CD8-positive, alpha-beta memory T cell (primary cell): Measurements from ENCODE around the gene PNPLA1. TPM values are rescaled to one million over a fixed set of nuclear protein-coding genes. Genes with fewer than 3 reads are reported as not detected.

Source experiments
- CTCF ChIA-PET: fragments of 350-600 bp; sonication (Branson Sonifier 250); formaldehyde crosslinking; loops from one replicate; lab custom pipeline; 2021; ENCODE audit warnings: antibody characterized with exemption; lab: Charles Lee
- POLR2A ChIA-PET: fragments of 350-600 bp; sonication (Branson Sonifier 250); formaldehyde crosslinking; loops from one replicate; lab custom pipeline; 2021; ENCODE audit warnings: antibody characterized with exemption; lab: Charles Lee
- DNase-seq, 5 donors: peaks; one replicate each; pipeline versions ENCODE4 v3.0.0 to v3.0.0-alpha.2; 2020 to 2022; ENCODE audit warnings: mixed read lengths in 1 of 5
- H3K27ac ChIP-seq: one replicate; pipeline ENCODE4 v1.7.0; 2013; ENCODE audit warnings: low read depth, mild to moderate bottlenecking, low read length, moderate library complexity
- H3K27me3 ChIP-seq: 2 replicates; pipeline ENCODE4 v1.7.0; 2013; ENCODE audit warnings: low read length, mild to moderate bottlenecking; ENCODE audit not compliant: insufficient read depth, poor library complexity, severe bottlenecking
- H3K36me3 ChIP-seq: 2 replicates; pipeline ENCODE4 v1.7.0; 2013; ENCODE audit warnings: mild to moderate bottlenecking, low read length, moderate library complexity; ENCODE audit not compliant: insufficient read depth
- H3K4me1 ChIP-seq: 2 replicates; pipeline ENCODE4 v1.7.0; 2013; ENCODE audit warnings: mild to moderate bottlenecking, low read length, moderate library complexity; ENCODE audit not compliant: insufficient read depth
- H3K4me3 ChIP-seq: 2 replicates; pipeline ENCODE4 v1.7.0; 2013; ENCODE audit warnings: mild to moderate bottlenecking, low read length
- H3K9me3 ChIP-seq: 2 replicates; pipeline ENCODE4 v1.7.0; 2013; ENCODE audit warnings: mild to moderate bottlenecking, low read length
- H3K27ac Mint-ChIP-seq, 8 donors: one replicate each; pipeline ENCODE4 v1.8.0; 2020 to 2021; ENCODE audit warnings: mixed read lengths in 8 of 8, mild to moderate bottlenecking in 6 of 8, inconsistent platforms in 3 of 8, moderate library complexity in 3 of 8
- H3K27me3 Mint-ChIP-seq, 2 donors: one replicate each; pipeline ENCODE4 v1.8.0; 2020 to 2021; ENCODE audit warnings: mixed read lengths in 2 of 2, mild to moderate bottlenecking in 1 of 2, moderate library complexity in 1 of 2
- H3K36me3 Mint-ChIP-seq, 3 donors: one replicate each; pipeline ENCODE4 v1.8.0; 2020 to 2021; ENCODE audit warnings: mixed read lengths in 3 of 3, inconsistent platforms in 1 of 3, mild to moderate bottlenecking in 1 of 3
- H3K4me1 Mint-ChIP-seq, 3 donors: one replicate each; pipeline ENCODE4 v1.8.0; 2020 to 2021; ENCODE audit warnings: mixed read lengths in 3 of 3, inconsistent platforms in 1 of 3, mild to moderate bottlenecking in 1 of 3
- H3K4me3 Mint-ChIP-seq, 7 donors: one replicate each; pipeline ENCODE4 v1.8.0; 2020 to 2021; ENCODE audit warnings: mixed read lengths in 7 of 7, mild to moderate bottlenecking in 6 of 7, moderate library complexity in 4 of 7, inconsistent platforms in 2 of 7
- H3K9me3 Mint-ChIP-seq, 5 donors: one replicate each; pipeline ENCODE4 v1.8.0; 2020 to 2022; ENCODE audit warnings: mixed read lengths in 5 of 5, mild to moderate bottlenecking in 3 of 5, moderate library complexity in 2 of 5, inconsistent platforms in 1 of 5
- polyA plus RNA-seq: library from polyadenylated mRNA; unstranded; fragments of 300-500 nt; fragmentation: Illumina TruSeq; gene quantifications from one replicate; pipeline ENCODE4 v1.2.3, GENCODE V29; 2021
- total RNA-seq, 2 experiments: library from RNA; stranded (reverse); gene quantifications; one replicate each; pipeline ENCODE4 v1.2.3, GENCODE V29; 2021

The PNPLA1 gene
- total and polyA plus RNA-seq, 3 experiments from 2014 or later = not detected

GRCh38 chr6:36340306-36340617, 70.4 kb downstream of the PNPLA1 start:
- Histone ChIP-seq H3K36me3 (no peaks in the 10 kb centered on the region), H3K27me3 (peaks cover 8% of the 10 kb centered on the region), H3K9me3 (no peaks in the 10 kb centered on the region), H3K4me3 (no peak overlapping the region), H3K27ac (no peak overlapping the region), H3K4me1 (peaks cover 12% of the 10 kb centered on the region)
- POLR2A ChIA-PET = interaction anchor here (0.6 kb wide), 1 partner anchor 497 kb away, joined by 3 read pairs; no protein-coding TSS in a partner anchor
- H3K9me3 Mint-ChIP-seq = peaks cover 0 to 1% (median 0%) of the 10 kb centered on the region in 5 donors
- H3K4me3 Mint-ChIP-seq = peak overlapping the region in 2 of 7 donors; percentile 20 to 44
- no peaks in the 10 kb centered on the region for H3K36me3 Mint-ChIP-seq
- H3K27me3 Mint-ChIP-seq = peaks cover 19 to 35% of the 10 kb centered on the region in 2 donors
- peaks cover 8 to 21% (median 20%) of the 10 kb centered on the region in 3 donors for H3K4me1 Mint-ChIP-seq
- CTCF ChIA-PET = interaction anchor here (1.0 to 3.9 kb wide), 12 partner anchors 9 to 546 kb away, joined by 3 to 26 read pairs (median 4); partner anchors contain the start of gene MAPK14
- no peak overlapping the region for H3K27ac Mint-ChIP-seq
- no peak for DNase-seq

GRCh38 chr6:36340618-36341454, 71.0 kb downstream of the PNPLA1 start:
- no peaks in the 10 kb centered on the region for H3K36me3 Mint-ChIP-seq
- peak overlapping the region; percentile 5 for H3K4me3 ChIP-seq
- no peak overlapping the region for H3K27ac ChIP-seq
- H3K36me3 ChIP-seq = no peaks in the 10 kb centered on the region
- H3K4me1 Mint-ChIP-seq = peaks cover 8 to 20% (median 20%) of the 10 kb centered on the region in 3 donors
- peaks cover 14 to 29% of the 10 kb centered on the region in 2 donors for H3K27me3 Mint-ChIP-seq
- peak overlapping the region in 3 of 8 donors; percentile 65 to 81 (median 77) for H3K27ac Mint-ChIP-seq
- ChIA-PET CTCF (interaction anchor here (0.5 to 3.9 kb wide), 28 partner anchors 8 to 1905 kb away, joined by 3 to 26 read pairs (median 4); partner anchors contain the start of gene MAPK14), POLR2A (interaction anchor here (0.6 kb wide), 1 partner anchor 497 kb away, joined by 3 read pairs; no protein-coding TSS in a partner anchor)
- H3K9me3 Mint-ChIP-seq = peaks cover 0 to 1% (median 0%) of the 10 kb centered on the region in 5 donors
- H3K4me3 Mint-ChIP-seq = peak overlapping the region in 4 of 7 donors; percentile 44 to 78 (median 65)
- H3K27me3 ChIP-seq = peaks cover 5% of the 10 kb centered on the region
- peak; percentile 54 to 76 (median 62) for DNase-seq
- H3K4me1 ChIP-seq = peaks cover 12% of the 10 kb centered on the region
- H3K9me3 ChIP-seq = no peaks in the 10 kb centered on the region

GRCh38 chr6:36343109-36343680, 73.3 kb downstream of the PNPLA1 start:
- peaks cover 4 to 9% (median 5%) of the 10 kb centered on the region in 3 donors for H3K4me1 Mint-ChIP-seq
- Histone ChIP-seq H3K4me3 (no peak overlapping the region), H3K27me3 (peaks cover 4% of the 10 kb centered on the region), H3K9me3 (no peaks in the 10 kb centered on the region), H3K36me3 (no peaks in the 10 kb centered on the region), H3K4me1 (peaks cover 7% of the 10 kb centered on the region), H3K27ac (no peak overlapping the region)
- DNase-seq = no peak
- ChIA-PET POLR2A (no interaction called here), CTCF (interaction anchor here (1.1 to 3.9 kb wide), 3 partner anchors 8 to 41 kb away, joined by 3 to 26 read pairs (median 16); no protein-coding TSS in a partner anchor)
- no peak overlapping the region for H3K4me3 Mint-ChIP-seq
- H3K36me3 Mint-ChIP-seq = no peaks in the 10 kb centered on the region
- H3K9me3 Mint-ChIP-seq = peaks cover 0 to 1% (median 0%) of the 10 kb centered on the region in 5 donors
- no peak overlapping the region for H3K27ac Mint-ChIP-seq
- H3K27me3 Mint-ChIP-seq = peaks cover 10 to 20% of the 10 kb centered on the region in 2 donors

GRCh38 chr6:36345681-36346466, 76.0 kb downstream of the PNPLA1 start:
- peaks cover under 1 to 2% (median 1%) of the 10 kb centered on the region in 3 donors for H3K4me1 Mint-ChIP-seq
- Histone ChIP-seq H3K4me1 (peaks cover 4% of the 10 kb centered on the region), H3K27me3 (peaks cover under 1% of the 10 kb centered on the region), H3K9me3 (no peaks in the 10 kb centered on the region), H3K36me3 (no peaks in the 10 kb centered on the region), H3K27ac (no peak overlapping the region), H3K4me3 (no peak overlapping the region)
- peaks cover under 1 to 4% of the 10 kb centered on the region in 2 donors for H3K27me3 Mint-ChIP-seq
- no peak overlapping the region for H3K4me3 Mint-ChIP-seq
- CTCF ChIA-PET = interaction anchor here (0.7 to 1.4 kb wide), 3 partner anchors 12 to 171 kb away, joined by 3 read pairs; no protein-coding TSS in a partner anchor
- peaks cover 0 to under 1% (median 0%) of the 10 kb centered on the region in 5 donors for H3K9me3 Mint-ChIP-seq
- no peak overlapping the region for H3K27ac Mint-ChIP-seq
- no peak for DNase-seq
- no peaks in the 10 kb centered on the region for H3K36me3 Mint-ChIP-seq
- POLR2A ChIA-PET = no interaction called here

GRCh38 chr6:36346486-36347273, 76.8 kb downstream of the PNPLA1 start:
- no peaks in the 10 kb centered on the region for H3K4me1 ChIP-seq
- no peak for DNase-seq
- no peaks in the 10 kb centered on the region for H3K36me3 Mint-ChIP-seq
- POLR2A ChIA-PET = no interaction called here
- no peaks in the 10 kb centered on the region for H3K9me3 Mint-ChIP-seq
- H3K4me1 Mint-ChIP-seq = no peaks in the 10 kb centered on the region
- H3K27me3 Mint-ChIP-seq = peaks cover 0 to 3% of the 10 kb centered on the region in 2 donors
- H3K4me3 Mint-ChIP-seq = no peak overlapping the region
- H3K27me3 ChIP-seq = no peaks in the 10 kb centered on the region
- H3K9me3 ChIP-seq = no peaks in the 10 kb centered on the region
- H3K27ac ChIP-seq = no peak overlapping the region
- H3K36me3 ChIP-seq = no peaks in the 10 kb centered on the region
- no peak overlapping the region for H3K27ac Mint-ChIP-seq
- no peak overlapping the region for H3K4me3 ChIP-seq
- CTCF ChIA-PET = interaction anchor here (0.7 to 1.4 kb wide), 3 partner anchors 11 to 172 kb away, joined by 3 read pairs; no protein-coding TSS in a partner anchor

GRCh38 chr6:36347621-36348020, 77.8 kb downstream of the PNPLA1 start:
- Histone ChIP-seq H3K36me3 (no peaks in the 10 kb centered on the region), H3K4me1 (no peaks in the 10 kb centered on the region), H3K27me3 (no peaks in the 10 kb centered on the region), H3K27ac (no peak overlapping the region), H3K4me3 (no peak overlapping the region), H3K9me3 (no peaks in the 10 kb centered on the region)
- Mint-ChIP-seq H3K4me3 (no peak overlapping the region), H3K9me3 (no peaks in the 10 kb centered on the region), H3K4me1 (no peaks in the 10 kb centered on the region), H3K36me3 (no peaks in the 10 kb centered on the region), H3K27me3 (no peaks in the 10 kb centered on the region), H3K27ac (no peak overlapping the region)
- DNase-seq = no peak
- ChIA-PET CTCF (no interaction called here), POLR2A (no interaction called here)

GRCh38 chr6:36349240-36349639, 79.4 kb downstream of the PNPLA1 start:
- peak in 1 of 5 donors; percentile 8 for DNase-seq
- H3K9me3 ChIP-seq = no peaks in the 10 kb centered on the region
- H3K36me3 ChIP-seq = no peaks in the 10 kb centered on the region
- H3K9me3 Mint-ChIP-seq = peaks cover 0 to 3% (median 0%) of the 10 kb centered on the region in 5 donors
- no peak overlapping the region for H3K27ac ChIP-seq
- H3K27ac Mint-ChIP-seq = no peak overlapping the region
- peaks cover 0 to 3% (median 2%) of the 10 kb centered on the region in 3 donors for H3K36me3 Mint-ChIP-seq
- no peaks in the 10 kb centered on the region for H3K4me1 ChIP-seq
- H3K27me3 ChIP-seq = no peaks in the 10 kb centered on the region
- no peak overlapping the region for H3K4me3 Mint-ChIP-seq
- ChIA-PET POLR2A (no interaction called here), CTCF (interaction anchor here (0.8 kb wide), 1 partner anchor 8 kb away, joined by 3 read pairs; no protein-coding TSS in a partner anchor)
- no peak overlapping the region for H3K4me3 ChIP-seq
- no peaks in the 10 kb centered on the region for H3K4me1 Mint-ChIP-seq
- peaks cover 0 to 1% of the 10 kb centered on the region in 2 donors for H3K27me3 Mint-ChIP-seq
